GM19025 (cell line): ENCODE results near the gene ZPLD1.

Source experiments
- ATAC-seq: cut with Tn5 transposase; IDR thresholded peaks from one replicate; pipeline ENCODE4 v1.9.1; 2021; ENCODE audit warnings: mild to moderate bottlenecking, low read depth, moderate library complexity; ENCODE audit not compliant: unreplicated experiment

The ZPLD1 gene

GRCh38 chr3:102464261-102464660 lies 29.4 kb downstream of the ZPLD1 start:
- no peak for ATAC-seq

- ATAC-seq, result no peak
Measured at GRCh38 chr3:102466001-102466400, 31.2 kb downstream of the ZPLD1 start.

GRCh38 chr3:102470066-102470465 lies 35.3 kb downstream of the ZPLD1 start:
- no peak for ATAC-seq

GRCh38 chr3:102471001-102471400 lies 36.2 kb downstream of the ZPLD1 start:
- ATAC-seq, result no peak

GRCh38 chr3:102471491-102471890 lies 36.7 kb downstream of the ZPLD1 start:
- no peak for ATAC-seq

- no peak for ATAC-seq
Measured at GRCh38 chr3:102473648-102474047, 38.8 kb downstream of the ZPLD1 start.

- no peak for ATAC-seq
Measured at GRCh38 chr3:102474207-102474606, 39.4 kb downstream of the ZPLD1 start.

- ATAC-seq, result no peak
Measured at GRCh38 chr3:102476198-102476597, 41.4 kb downstream of the ZPLD1 start.

- no peak for ATAC-seq
Measured at GRCh38 chr3:102478160-102478559, 43.3 kb downstream of the ZPLD1 start.

GRCh38 chr3:102480139-102480538 lies 45.3 kb downstream of the ZPLD1 start:
- no peak for ATAC-seq

- no peak for ATAC-seq
Measured at GRCh38 chr3:102481050-102481449, 46.2 kb downstream of the ZPLD1 start.

GRCh38 chr3:102483556-102483955 lies 48.7 kb downstream of the ZPLD1 start:
- ATAC-seq, result no peak

GRCh38 chr3:102484363-102484762 lies 49.5 kb downstream of the ZPLD1 start:
- ATAC-seq, result no peak

GRCh38 chr3:102485701-102486100 lies 50.9 kb downstream of the ZPLD1 start:
- no peak for ATAC-seq

GRCh38 chr3:102488331-102488730 lies 53.5 kb downstream of the ZPLD1 start:
- no peak for ATAC-seq

GRCh38 chr3:102492300-102492699 lies 57.5 kb downstream of the ZPLD1 start:
- ATAC-seq, result no peak

GRCh38 chr3:102497571-102497970 lies 62.8 kb downstream of the ZPLD1 start:
- no peak for ATAC-seq

GRCh38 chr3:102505542-102505941 lies 70.7 kb downstream of the ZPLD1 start:
- ATAC-seq, result no peak

GRCh38 chr3:102510663-102511062 lies 75.8 kb downstream of the ZPLD1 start:
- no peak for ATAC-seq

GRCh38 chr3:102511168-102511567 lies 76.4 kb downstream of the ZPLD1 start:
- no peak for ATAC-seq

GRCh38 chr3:102511639-102512038 lies 76.8 kb downstream of the ZPLD1 start:
- no peak for ATAC-seq

- ATAC-seq, result no peak
Measured at GRCh38 chr3:102512734-102513504, 78.1 kb downstream of the ZPLD1 start.

- ATAC-seq, result no peak
Measured at GRCh38 chr3:102514241-102514640, 79.4 kb downstream of the ZPLD1 start.
